ENCODE results near the gene MVD.

The MVD gene

DNA sequence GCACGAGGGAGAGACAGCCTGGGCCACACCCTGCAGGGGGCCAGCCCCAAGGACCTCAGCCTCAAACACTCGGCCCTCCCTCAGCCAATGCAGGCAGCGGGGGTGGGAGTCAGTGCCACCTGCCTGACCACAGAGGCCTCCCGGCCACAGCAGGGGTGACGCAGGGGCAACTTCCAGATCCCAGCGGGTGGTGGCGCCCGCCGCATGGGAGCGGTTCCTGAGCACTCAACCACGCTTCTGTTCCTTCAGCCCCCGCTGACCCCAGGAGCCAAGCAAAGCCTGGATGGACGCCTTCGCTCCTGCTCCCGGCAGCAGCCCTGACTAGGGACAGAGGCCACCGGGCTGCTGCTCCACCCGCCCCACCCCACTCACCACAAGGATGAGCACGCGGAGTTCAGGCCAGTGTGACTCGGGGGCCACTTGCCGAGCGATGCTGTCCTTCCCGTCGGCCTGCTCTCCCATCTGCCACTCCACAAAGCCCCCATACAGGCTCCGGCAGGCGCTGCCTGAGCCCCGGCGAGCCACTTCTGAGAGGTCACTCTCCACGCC is 7.1 kb downstream of the MVD start:
- DNase-seq (ENCODE audit: low read depth, low spot score): no peak

GRCh38 chr16:88655053-88655732 is 7.7 kb downstream of the MVD start:
- DNase-seq (ENCODE audit: low read depth, low spot score): no peak

DNA sequence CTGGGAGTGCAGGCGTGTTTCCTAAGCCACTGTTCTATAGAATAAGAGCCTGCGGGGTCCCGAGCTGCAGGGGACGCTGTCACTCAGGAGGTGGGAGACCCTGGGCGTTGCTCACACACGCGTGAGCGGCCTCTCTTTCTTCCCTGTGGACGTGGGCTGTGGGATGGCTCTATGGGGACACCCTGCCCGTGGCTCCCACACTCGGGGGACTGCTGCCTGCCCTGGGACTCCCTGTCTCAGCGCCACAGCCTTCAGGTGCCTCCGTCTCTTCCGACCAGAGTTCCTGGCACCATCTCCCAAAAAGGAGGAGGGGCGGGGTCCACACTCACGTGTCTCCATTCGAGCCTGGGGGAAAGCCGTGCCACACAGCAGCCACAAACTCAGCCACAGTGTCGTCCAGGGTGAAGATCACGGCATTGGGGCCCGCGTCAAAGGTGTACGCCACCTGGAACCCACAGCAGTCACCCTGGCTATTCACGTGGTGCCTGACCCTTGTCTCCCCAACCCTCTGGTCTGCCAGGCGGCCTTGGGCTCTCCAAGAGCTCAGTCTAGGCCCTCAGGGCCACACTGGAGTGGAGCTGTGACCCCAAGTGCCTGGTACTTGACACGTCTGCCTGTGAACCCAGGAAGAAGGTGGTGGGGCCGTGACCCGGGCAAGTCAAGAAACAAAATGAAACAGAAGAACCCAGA is 8.4 kb downstream of the MVD start:
- no peak for DNase-seq (ENCODE audit: low read depth, low spot score)

- no peak for DNase-seq (ENCODE audit: low read depth, low spot score)
These were observed 9.1 kb downstream of the MVD start for GRCh38 chr16:88653596-88654362.

DNA sequence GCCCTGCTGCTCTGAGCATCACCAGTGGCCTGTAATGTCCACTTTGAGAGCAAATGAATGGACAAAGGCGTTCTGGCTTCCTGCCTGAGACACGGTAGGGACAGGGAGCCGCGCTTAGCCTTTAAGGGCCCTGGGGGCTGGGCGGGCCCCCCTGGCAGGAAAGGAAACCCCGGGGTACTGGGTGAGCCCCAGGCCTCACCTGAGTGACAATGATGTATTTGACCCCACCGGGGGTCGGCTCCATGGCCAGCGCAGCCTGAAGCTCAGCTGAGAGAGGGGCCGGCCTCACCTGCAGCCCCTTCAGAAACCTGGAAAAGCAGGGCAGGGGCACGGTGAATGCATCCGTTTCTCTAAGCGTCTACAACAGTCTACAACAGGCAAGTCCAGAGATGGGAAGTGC is 9.8 kb downstream of the MVD start:
- DNase-seq (ENCODE audit: low read depth, low spot score): no peak

GRCh38 chr16:88652762-88653063 is 10.2 kb downstream of the MVD start:
- DNase-seq (ENCODE audit: low read depth, low spot score): no peak

DNA sequence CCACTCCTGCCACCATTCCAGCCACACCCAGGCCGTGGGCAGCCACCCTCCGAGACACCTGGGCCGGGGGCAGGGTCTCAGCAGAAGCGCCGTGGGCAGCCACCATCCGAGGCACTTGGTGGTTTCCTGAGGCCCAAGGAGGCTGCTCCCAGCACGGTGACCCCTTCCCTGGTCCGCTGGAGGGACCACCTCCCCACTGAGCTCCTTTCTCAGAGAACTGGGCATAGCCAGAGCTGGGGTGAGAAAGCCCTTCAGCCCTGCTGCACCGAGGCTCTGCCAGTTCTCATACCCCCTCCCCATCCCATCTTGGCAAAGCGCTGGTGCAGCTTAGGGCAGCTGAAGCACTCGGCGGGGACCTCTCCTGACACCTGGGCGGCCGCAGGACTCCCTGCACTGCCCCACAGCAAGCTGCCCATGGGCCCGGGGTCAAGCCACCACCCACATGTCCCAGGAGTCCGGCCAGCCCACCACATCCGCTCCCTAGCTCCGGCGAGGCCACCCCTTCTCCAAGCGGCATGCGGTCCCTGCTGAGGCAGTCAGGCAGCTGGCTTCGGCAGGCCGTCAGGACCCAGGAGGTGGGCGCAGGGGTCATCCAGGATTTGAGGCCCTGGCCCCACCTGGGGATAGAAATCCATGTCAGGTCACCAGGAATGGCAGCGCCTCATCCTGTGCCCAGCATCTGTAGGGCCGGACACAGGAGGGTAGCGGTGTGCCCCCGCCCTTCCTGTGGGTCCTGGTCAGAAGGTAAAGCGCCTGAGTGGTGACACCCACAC is 10.7 kb downstream of the MVD start:
- no peak for DNase-seq (ENCODE audit: low read depth, low spot score)

GRCh38 chr16:88651276-88651988 is 11.5 kb downstream of the MVD start:
- peak; percentile 25 for DNase-seq (ENCODE audit: low read depth, low spot score)

- peak; percentile 76 for DNase-seq (ENCODE audit: low read depth, low spot score)
These were observed 12.1 kb downstream of the MVD start, which contains the start of gene CYBA for GRCh38 chr16:88650749-88651275. CYBA (minus strand) TSS chr16:88651053; CDS start chr16:88651013, 40 bp downstream.

GRCh38 chr16:88649924-88650748 is 12.8 kb downstream of the MVD start:
- DNase-seq (ENCODE audit: low read depth, low spot score): peak; percentile 53

- no peak for DNase-seq (ENCODE audit: low read depth, low spot score)
These were observed 13.5 kb downstream of the MVD start for GRCh38 chr16:88649195-88649923.

DNA sequence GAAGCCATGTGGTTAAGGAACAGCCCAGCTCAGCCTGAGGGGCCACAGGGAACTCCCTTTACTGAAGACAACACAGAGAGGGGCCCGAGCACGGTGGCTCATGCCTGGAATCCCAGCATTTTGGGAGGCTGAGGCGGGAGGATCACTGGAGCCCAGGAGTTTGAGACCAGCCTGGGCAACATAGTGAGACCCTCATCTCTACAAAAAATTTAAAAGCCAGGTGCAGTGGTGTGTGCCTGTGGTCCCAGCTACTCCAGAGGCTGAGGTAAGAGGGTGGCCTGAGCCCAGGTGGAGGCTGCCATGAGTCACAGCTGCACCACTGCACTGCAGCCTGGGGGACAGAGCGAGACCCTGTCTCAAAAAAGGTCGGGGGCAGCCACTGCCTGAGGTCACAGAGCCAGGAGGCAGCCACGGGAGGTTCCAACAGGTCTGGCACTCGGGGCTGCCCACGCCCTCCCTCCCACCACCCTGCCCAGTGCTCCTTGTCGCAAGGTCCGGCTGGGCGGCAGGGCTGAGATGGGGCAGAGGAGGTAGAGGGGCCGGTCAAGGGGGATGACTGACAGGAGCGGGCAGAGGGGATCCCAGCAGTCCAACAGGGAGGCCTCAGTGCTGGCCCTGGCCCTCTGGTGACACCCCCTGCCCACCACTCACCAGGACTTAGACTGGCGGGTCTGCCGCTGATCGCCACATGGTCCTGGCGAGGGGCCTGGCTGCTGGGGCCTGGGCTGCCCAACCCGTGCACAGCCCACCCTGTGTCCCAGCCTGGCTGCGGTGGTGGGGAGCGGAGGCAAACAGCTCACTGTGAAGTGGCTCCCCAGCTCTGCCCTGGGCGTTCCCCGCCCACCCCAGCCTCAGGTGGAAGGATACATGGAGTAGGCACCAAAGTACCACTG is 15.5 kb downstream of the MVD start:
- DNase-seq (ENCODE audit: low read depth, low spot score): no peak

- DNase-seq (ENCODE audit: low read depth, low spot score): no peak
These were observed 16.4 kb downstream of the MVD start for GRCh38 chr16:88646345-88647034.

DNA sequence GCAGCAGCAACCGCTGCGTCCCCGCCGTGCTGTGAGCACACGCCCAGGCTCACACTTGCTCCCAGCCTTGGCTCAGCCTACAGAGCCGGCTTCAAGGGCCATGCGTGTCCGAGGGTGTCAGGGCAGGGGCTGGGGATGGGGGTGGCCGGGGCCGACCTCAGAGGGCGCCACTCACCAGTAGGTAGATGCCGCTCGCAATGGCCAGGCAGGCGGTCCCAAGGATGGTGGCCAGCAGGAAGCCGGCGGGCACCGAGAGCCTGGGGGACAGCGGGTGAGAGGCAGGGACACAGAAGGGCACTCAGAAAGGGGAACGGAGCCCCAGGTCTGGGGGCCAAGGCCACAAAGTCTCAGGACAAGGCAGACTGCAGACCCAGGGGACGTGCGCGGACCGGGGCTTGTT is 16.9 kb downstream of the MVD start:
- DNase-seq (ENCODE audit: low read depth, low spot score): no peak

DNA sequence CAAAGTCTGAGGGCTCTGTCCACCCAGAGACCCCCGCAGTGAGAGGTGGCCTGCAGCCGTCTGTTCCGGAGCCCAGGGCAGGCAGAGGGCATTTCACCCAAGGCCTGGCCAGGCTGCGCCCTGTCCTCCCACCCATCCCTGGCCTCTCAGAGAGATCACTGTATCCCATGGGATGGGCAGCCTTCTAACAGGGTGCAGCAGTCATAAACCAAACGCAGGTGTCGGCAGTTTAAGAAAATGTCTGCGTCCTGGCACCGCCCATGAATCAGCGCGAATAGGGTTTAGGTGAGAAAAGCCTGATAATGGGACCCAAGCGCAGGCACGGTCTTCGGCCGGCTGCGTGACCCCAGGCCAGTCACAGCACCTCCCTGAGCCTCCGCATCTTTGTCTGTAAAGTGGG is 17.4 kb downstream of the MVD start:
- DNase-seq (ENCODE audit: low read depth, low spot score): no peak

DNA sequence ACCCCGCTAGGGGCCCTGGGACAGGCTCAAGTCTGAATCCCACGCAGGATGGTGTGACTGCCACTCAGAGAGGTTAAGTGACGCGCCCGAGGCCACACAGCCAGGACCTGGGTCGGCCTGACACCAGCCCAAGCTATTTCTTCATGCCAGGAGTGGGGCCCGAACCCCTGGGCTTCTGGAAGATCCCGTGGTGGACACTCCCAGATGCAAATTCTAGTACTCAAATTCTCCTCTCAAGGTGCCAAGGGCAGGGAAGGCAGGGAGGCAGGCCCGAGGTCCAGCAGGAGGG is 19.3 kb downstream of the MVD start:
- no peak for DNase-seq (ENCODE audit: low read depth, low spot score)

DNA sequence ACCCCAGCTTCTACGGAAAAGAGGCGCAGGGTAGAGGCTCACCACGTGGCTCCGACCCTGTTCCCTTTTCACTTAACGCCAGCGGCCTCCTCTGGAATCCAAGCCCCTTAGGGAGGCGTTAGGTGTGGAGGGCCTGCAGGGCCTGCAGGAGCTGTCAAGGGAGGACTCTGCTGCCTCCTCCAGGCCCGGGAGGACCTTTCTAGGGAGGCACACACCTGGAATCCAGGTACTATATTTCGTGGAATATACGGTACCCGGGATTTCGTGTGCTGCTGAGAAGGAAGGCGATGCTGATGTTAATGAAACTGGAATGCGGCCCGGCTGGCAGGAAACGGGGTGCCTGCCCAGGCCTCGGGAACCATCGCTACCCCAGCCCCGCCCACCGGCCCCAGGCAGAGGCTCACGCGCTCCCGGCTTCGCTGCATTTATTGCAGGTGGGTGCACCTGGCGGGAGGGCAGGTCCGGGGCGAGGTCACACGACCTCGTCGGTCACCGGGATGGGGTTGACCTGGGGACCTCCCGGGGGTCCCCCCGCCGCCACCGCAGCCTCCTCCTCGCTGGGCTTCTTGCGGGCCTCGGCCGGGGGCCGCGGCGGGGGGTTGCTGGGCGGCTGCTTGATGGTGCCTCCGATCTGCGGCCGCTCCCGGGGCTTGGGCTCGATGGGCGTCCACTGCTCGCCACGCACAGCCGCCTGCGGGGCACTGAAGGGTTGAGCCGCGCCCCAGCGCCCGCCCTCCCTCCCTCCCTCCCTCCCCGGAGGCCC is 19.8 kb downstream of the MVD start:
- DNase-seq (ENCODE audit: low read depth, low spot score): no peak

All from astrocyte of the hippocampus (primary cell).